ENCODE data around the gene KCNJ12.
"Not testable (repeated sequence)": the region's sequence is repeated elsewhere in the genome, so short reads cannot be mapped to it uniquely, and the experiment has no call there.

DNA sequence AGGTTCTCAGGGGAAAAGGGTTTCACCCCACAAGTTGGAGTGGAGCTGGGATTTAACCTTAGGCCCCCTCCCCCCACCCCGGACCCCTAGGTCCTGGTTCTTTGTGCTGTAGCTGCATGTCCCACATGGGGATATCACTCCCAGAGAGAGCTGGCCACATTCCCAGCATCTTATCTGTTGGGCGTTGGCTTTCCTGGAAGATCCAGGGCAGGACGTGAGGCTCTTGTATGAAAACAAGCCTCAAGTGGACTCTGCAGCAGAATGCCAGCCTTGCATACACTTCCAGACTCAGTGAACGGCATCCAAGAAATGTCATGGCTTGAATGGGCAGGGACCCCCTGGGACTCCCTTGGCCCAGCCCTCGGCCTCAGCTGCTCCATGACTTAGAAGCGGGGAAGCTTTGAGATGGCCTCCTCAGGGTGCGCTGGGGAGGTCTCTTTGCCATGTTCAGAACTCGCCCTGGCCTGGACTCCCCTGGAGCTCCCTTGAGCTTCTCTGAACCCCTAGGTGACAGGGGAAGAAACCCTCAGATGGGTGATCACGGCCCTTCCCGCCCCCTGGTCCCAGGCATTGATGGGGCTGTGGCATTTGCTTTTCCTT is 29.4 kb upstream of the KCNJ12 start:
- not testable (repeated sequence) for TF ChIP-seq POLR2A (IDR thresholded peaks at IDR 0.05)
- TF ChIP-seq, protein P1, sequence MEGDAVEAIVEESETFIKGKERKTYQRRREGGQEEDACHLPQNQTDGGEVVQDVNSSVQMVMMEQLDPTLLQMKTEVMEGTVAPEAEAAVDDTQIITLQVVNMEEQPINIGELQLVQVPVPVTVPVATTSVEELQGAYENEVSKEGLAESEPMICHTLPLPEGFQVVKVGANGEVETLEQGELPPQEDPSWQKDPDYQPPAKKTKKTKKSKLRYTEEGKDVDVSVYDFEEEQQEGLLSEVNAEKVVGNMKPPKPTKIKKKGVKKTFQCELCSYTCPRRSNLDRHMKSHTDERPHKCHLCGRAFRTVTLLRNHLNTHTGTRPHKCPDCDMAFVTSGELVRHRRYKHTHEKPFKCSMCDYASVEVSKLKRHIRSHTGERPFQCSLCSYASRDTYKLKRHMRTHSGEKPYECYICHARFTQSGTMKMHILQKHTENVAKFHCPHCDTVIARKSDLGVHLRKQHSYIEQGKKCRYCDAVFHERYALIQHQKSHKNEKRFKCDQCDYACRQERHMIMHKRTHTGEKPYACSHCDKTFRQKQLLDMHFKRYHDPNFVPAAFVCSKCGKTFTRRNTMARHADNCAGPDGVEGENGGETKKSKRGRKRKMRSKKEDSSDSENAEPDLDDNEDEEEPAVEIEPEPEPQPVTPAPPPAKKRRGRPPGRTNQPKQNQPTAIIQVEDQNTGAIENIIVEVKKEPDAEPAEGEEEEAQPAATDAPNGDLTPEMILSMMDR (IDR thresholded peaks at IDR 0.05): not testable (repeated sequence)
